GM08714 (cell line): ENCODE data around the gene LIMS3.
"Not testable (repeated sequence)": the region's sequence is repeated elsewhere in the genome, so short reads cannot be mapped to it uniquely, and the experiment has no call there.

Experiments
- H3K4me3 ChIP-seq: fragments of 200-500 bp; sonication (Bioruptor generic); 2 replicates; pipeline ENCODE4 v1.5.1; 2014; ENCODE audit warnings: mild to moderate bottlenecking, low read length, inconsistent platforms

LIMS3 gene

DNA sequence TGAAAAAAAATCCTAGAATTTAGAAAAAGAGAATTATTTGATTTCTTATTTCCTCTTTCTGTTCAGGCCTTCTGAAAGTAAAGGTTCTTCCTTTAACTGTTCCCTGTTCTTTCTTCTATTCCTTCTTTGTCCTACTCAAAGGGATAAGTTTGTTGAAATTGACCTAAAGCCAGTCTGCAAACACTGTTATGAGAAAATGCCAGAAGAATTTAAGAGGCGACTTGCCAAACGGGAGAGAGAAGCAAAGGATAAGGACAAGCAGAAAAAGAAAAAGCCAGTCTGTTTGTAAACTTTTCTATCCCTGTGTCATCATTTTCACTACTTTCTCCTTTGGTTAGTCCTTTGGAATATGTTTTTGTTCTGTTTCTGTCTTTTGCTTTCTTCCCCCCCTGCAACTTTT lies 26.0 kb downstream of the LIMS3 start:
- H3K4me3 ChIP-seq: not testable (repeated sequence)

DNA sequence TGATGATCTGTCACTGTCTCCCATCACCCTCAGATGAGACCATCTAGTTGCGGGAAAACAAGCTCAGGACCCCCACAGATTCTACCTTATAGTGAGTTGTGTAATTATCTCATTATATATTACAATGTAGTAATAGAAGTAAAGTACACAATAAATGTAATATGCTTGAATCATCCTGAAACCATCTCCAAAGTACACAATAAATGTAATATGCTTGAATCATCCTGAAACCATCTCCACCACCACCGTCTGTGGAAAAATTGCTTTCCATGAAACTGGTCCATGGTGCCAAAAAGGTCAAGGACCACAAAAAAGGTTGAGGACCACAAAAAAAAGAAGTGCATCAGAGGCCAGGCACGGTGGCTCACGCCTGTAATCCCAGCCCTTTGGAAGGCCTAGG lies 29.3 kb downstream of the LIMS3 start:
- H3K4me3 ChIP-seq: not testable (repeated sequence)

DNA sequence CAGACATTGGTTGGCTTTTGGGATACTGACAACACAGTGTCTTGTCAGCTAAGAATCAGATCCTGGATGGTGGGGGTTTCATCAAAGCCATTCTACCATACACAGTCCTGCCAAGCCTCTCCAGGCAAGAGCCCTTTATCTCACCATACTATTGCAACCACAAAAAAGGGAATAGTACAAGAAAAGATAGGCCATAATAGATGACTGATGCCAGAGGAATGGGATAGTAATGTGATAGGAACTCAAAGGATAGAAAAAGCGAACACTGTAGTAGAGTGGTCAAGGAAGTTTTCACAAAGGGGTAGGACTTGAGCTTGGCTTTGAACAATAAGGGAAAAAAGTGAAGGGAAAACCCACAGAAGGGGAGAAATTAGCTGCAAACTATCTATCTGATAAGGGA lies 30.7 kb downstream of the LIMS3 start:
- not testable (repeated sequence) for H3K4me3 ChIP-seq

DNA sequence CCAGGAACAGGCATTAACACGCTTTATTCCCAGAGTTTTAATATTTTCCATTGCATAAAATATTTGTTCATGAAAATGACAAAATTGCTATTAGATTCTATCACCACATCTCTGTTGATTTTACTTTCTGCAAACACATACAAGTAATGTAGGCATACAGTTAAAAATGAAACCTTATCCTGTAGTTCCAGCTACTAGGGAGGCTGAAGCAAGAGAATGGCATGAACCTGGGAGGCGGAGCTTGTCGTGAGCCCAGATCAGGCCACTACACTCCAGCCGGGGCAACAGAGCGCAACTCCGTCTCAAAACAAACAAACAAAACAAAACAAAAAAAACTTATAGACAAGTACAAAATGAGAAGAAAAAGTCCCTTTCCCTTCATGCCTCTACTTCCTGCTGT lies 38.0 kb downstream of the LIMS3 start:
- H3K4me3 ChIP-seq: not testable (repeated sequence)

DNA sequence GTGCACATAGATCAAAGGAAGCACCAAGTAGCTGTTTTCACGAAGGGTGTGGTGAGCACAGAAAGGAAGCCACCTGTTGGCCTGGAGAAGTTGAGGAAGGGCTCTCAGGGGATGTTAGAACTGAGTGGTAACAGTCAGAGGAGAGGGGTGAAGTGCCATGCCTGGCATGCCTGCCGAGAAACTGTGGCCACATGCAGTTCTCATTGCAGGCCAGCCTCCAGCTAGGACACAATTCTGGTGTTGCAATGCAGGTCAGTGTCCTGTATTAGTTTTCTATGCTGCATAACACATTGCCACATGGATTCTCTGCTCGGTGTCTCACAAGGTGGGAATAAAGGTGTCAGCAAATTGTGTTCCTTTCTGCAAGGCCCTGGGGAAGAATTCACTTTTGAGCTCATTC lies 46.9 kb downstream of the LIMS3 start:
- not testable (repeated sequence) for H3K4me3 ChIP-seq

DNA sequence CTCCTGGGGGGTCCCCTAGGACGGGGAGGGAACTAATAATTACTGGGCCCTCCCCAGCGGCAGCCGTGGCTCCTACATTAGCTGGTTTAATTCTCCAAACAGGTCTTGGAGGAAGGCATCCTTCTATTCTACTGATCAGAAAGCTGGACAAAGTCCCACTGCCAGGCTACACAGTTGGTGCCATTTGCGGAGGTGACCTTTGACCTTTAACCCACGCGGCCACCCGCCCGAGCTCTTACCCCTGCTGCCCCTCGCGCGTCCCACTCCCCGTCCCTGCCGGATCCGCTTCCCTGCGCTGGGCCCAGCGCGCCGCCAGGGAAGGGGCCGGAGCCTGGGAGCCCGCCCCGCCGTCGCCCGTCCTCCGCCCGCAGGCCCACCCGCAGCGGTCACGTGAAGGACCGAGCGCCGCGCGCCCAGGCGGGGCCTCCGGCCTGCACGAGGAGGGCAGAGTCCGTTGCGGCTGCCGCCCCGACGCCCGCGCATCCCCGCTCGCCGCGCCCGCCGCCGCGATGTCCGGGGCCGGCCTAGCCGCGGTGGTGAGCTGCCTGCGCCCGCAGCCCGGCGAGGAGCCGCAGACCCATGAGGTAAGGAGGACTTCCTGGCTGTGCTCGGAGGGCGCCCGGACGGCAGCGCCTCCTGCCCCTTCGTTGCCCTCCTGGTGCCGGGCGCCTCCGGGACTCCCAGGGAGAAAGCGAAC lies 48.9 kb downstream of the LIMS3 start:
- not testable (repeated sequence) for H3K4me3 ChIP-seq

DNA sequence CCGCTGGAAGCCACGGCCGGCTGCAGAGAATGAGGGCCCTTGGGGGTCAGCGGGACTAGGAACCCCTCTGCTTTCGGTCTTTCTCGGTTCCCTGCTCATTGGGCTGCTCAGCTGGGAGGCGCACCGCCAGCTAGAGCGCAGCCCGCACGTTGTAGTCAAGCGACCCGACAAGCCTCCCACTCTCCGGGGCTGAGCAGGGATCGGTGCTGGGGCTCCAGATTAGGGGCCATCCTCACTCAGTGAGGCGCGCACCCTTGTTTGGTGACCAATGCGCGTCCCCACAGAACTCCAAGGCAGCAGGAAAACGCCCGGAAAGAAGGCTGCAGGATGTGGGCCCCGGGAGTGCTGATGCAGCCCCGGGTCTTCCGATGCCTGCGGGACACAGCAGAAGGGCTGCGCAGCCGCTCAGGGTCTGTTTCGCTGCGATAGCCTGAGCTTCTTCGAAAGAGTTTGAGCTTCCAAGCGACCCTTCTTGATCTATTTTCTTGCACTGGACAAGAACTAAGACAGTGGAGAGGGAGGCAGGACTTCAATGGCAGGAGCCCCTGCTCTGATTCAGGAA lies 49.6 kb downstream of the LIMS3 start:
- H3K4me3 ChIP-seq: not testable (repeated sequence)

DNA sequence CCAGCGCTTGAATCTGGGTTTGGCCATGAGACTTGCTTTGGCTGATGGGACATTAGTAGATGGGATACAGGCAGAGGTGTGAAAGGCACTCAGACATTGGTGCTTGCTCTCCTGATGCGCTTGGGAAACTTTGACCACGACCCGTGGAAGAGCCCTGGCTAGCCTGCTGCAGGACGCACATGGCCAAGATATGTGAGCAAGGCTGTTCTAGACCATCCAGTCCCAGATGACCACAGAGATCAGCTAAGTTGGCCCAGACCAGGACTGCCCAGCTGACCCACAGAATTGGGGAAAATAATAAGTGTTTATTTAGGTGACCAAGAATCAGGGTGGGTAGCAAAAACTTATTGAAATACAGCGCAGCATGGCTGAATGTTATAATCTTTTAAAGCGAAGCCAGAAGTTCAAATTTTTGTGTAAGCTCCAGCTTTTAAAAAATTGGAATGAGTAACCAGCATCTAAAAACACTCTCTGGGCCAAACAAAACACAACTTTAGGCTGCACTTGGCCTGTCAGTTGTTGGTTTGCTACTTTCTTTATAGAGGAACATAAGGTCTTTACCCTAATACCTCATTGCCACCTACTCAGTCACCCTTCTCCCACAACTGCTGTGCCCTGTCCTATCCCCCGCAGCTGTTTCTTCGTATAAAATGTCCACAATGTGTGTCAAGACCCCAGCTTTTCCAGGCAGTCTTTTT lies 51.8 kb downstream of the LIMS3 start:
- H3K4me3 ChIP-seq: not testable (repeated sequence)

DNA sequence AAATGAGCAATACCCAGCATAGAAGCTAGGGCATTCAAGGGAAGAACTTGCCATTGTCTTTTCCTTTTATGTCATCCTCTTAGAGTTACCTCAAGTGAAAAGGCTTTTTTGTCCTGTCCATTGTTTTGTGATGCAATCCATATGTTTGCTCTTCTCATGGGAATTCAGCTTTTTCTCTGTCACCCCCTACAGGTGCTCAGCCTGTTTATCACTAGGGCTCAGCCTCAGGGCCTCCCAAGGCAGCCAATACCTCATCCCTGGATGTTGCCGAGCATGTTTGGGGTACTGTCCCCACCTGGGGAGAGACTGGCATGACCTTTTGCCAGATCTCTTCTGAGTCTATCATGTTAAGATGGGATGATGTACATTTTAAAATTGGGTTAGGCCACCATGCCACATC lies 65.5 kb downstream of the LIMS3 start:
- H3K4me3 ChIP-seq: not testable (repeated sequence)

DNA sequence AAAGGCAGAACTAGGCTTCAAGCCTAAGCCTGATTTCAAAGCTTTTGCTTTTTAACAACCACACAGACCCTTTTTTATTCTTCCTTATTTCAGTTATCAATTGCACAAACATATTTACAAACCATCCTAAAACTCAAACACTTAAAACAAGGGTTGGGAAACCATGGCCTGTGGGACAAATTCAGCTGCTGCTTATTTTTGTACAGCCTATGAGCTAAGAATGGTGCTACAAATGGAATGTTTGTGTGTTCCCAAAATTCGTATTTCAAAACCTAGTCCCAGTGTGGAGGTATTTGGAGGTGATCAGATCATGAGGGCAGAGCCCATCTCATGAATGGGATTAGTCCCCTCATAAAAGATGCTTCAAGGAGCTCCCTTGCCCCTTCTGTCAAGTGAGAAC lies 67.0 kb downstream of the LIMS3 start:
- H3K4me3 ChIP-seq: not testable (repeated sequence)

DNA sequence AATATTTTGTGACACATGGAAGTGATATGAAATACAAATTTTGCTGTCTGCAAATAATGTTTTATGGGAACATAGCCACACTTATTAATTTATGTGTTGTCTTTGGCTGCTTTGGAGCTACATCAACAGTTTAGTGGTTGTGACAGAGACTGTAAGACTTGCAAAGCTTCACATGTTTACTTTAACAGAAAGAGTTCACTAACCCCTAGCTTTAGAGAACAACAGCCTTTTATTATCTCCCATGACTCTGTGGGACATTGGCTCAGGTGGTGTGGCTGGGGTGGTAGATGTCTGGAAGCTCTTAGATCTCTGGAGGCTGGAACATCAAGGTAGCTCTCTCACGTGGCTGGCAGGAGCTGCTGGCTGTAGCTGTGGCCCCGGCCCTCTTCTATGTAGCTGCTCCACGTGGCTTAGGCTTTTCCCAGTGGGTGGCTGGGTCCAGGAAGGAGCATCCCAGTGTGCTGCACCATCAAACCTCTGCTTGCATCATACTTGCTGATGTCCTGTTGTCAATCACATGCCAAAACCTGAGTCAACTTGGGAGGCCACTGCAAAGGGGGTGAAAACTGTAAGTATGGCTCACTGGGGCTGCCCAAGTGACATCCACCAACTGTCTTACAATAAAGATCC lies 67.7 kb downstream of the LIMS3 start:
- H3K4me3 ChIP-seq: not testable (repeated sequence)

DNA sequence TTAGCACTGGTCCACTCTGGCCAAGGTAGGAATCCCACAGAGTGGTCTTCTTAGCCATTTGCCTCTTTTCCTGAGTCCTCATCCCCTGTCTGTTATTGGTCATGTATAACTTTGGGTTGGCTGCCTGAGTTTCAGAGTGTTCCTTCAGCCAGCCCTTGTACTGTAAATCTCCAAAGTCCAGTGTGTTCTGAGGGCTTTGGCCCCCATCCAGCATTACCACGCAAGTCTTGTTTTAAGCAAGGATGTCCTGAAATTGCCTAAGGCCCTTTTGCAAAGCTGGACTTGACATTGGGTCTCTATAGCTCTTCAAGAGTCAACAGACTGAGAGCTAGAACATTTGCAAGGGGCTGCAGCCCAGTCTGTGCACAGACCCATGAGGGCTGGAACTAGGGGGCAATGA lies 68.4 kb downstream of the LIMS3 start:
- H3K4me3 ChIP-seq: not testable (repeated sequence)

DNA sequence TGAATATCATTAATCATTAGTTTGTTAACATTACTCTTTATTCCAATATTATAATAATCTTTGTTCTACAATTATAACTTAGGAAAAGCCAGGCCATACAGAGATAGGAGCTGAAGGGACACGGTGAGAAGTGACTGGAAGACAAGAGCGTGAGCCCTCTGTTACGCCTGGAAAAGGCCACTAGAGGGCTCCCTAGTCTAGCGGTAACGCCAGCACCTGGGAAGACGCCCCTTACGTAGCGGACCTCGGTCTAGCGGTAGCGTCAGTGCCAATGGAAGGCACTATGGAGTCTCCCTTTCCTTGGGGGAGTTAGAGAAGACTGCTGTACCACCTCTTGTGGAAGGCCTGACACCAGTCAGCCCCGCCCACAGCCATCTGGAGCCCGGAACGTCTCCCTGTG lies 71.4 kb downstream of the LIMS3 start:
- not testable (repeated sequence) for H3K4me3 ChIP-seq

DNA sequence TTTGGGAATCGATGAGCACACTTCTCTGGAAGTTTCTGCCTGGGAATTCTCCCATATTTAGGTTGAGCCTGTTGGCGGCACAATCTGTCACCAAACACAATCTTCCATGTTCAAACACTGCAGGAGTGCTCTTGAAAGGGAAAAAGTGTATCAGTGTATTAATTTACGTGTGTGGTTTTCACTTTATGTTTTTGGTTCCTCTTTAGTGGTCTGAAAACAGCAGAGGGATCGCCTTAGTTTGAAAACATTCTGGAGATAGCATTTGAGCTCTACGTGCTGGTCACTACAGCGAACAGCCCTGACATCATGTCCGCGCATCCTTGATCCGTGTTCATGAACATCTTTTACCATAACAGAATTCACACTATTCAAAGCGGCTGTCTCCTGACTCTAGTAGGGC lies 73.2 kb downstream of the LIMS3 start:
- H3K4me3 ChIP-seq: not testable (repeated sequence)
